ENCODE data around the gene KIF6. TPM values are rescaled to one million over a fixed set of nuclear protein-coding genes. Genes with fewer than 3 reads are reported as not detected.

The KIF6 gene
- total RNA-seq, 1 donor from 2014 or later = 2.9 TPM

DNA sequence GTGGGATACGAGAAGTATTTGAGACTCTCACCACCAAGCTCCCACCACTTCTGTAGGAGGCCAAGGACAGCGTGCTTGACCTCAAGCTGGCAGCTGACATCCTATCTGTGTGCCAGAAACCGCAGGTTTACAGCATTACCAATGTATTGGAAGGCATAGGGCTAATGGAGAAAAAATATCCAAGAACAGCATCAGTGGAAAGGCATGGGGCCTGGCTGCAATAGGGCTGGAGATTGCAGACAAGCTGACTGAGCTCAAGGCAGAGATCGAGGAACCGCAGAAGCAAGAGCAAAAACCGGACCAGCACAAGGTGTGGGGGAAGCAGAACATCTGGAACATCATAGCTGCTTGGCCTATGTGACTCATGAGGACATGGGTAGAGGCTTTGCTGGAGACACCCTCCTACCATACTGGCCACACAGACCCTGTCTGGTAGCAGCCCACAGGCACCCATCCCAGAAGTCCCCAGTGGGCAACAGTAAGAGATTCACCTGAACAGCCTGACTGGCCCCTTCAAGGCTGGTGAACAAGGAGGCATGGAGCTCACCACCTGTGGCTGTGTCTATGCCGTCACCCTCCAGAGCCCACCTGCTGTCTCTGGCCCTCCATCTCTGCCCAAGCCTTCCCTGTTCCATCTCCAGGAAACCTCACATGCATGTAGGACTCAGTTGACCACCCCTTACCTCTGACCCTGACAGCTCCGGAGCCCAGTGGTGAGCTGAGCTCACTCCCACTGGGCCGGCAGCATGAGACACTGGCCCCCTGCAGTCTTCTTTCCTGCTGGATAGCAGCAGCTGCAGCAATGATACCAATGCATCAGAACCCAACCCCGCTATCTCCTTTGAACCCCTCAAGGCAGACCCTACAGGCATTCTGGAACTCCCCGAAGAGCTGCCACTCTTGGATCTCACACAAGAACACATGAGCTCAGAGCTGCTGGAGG is 171.1 kb downstream of the KIF6 start:
- H3K27me3 Mint-ChIP-seq = peaks cover 12% of the 10 kb centered on the region
- TF ChIP-seq, protein P1, sequence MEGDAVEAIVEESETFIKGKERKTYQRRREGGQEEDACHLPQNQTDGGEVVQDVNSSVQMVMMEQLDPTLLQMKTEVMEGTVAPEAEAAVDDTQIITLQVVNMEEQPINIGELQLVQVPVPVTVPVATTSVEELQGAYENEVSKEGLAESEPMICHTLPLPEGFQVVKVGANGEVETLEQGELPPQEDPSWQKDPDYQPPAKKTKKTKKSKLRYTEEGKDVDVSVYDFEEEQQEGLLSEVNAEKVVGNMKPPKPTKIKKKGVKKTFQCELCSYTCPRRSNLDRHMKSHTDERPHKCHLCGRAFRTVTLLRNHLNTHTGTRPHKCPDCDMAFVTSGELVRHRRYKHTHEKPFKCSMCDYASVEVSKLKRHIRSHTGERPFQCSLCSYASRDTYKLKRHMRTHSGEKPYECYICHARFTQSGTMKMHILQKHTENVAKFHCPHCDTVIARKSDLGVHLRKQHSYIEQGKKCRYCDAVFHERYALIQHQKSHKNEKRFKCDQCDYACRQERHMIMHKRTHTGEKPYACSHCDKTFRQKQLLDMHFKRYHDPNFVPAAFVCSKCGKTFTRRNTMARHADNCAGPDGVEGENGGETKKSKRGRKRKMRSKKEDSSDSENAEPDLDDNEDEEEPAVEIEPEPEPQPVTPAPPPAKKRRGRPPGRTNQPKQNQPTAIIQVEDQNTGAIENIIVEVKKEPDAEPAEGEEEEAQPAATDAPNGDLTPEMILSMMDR (IDR thresholded peaks at IDR 0.05; ENCODE audit: unreplicated experiment) = no peak
- H3K36me3 Mint-ChIP-seq (ENCODE audit: insufficient read depth) = no peaks in the 10 kb centered on the region
- H3K27ac Mint-ChIP-seq = no peak overlapping the region
- no peaks in the 10 kb centered on the region for H3K9me3 Mint-ChIP-seq (ENCODE audit: low read depth)
- H3K4me1 Mint-ChIP-seq (ENCODE audit: low read depth) = peaks cover 2% of the 10 kb centered on the region
- no peak overlapping the region for H3K4me3 Mint-ChIP-seq (ENCODE audit: low read depth)
- DNase-seq (ENCODE audit: low spot score, unreplicated experiment) = no peak

DNA sequence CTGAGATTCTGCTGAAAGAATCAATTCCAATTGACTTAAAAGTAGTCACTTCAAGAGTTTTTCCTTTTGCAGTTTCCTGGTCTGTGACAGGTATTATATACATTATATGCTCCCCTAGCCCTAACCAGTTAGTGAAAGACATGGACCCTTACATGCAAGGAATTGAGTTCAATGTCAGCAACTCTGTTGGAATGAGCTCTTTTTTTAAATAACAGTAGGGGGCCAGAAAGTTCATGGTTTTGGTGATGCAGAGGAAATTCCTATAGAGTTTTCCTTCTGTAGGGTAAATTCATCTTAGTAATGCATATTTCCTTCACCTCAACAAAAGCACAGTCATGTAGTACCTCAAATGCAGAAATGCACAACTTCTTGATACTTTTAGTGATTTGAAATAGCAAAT is 172.2 kb downstream of the KIF6 start:
- Mint-ChIP-seq H3K9me3 (ENCODE audit: low read depth) (no peaks in the 10 kb centered on the region), H3K36me3 (ENCODE audit: insufficient read depth) (no peaks in the 10 kb centered on the region), H3K4me3 (ENCODE audit: low read depth) (no peak overlapping the region), H3K4me1 (ENCODE audit: low read depth) (peaks cover 2% of the 10 kb centered on the region), H3K27me3 (peaks cover 13% of the 10 kb centered on the region), H3K27ac (no peak overlapping the region)
- DNase-seq (ENCODE audit: low spot score, unreplicated experiment) = no peak
- TF ChIP-seq, protein P1 (IDR thresholded peaks at IDR 0.05; ENCODE audit: unreplicated experiment) = no peak

DNA sequence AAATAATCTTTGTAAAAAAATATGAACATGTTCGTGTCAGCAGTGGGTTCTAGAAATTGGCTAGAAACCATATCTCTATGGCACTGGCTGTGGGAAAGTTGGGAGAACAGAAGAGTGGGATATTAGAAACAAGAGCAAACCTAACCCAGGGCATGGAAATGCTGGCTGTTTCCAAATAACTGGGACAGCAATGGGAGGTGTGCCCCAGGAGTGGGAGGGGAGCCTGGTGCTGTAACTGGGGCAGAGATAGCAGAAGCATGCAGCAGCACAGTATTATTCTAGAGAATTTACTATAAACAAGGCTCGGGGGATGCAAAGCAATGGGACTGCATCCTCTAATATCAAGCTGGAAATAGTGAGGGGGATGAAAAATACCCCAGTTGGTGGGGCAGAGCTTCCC is 175.0 kb downstream of the KIF6 start:
- no peak overlapping the region for H3K4me3 Mint-ChIP-seq (ENCODE audit: low read depth)
- H3K9me3 Mint-ChIP-seq (ENCODE audit: low read depth) = no peaks in the 10 kb centered on the region
- DNase-seq (ENCODE audit: low spot score, unreplicated experiment) = no peak
- no peak overlapping the region for H3K27ac Mint-ChIP-seq
- H3K36me3 Mint-ChIP-seq (ENCODE audit: insufficient read depth) = no peaks in the 10 kb centered on the region
- H3K4me1 Mint-ChIP-seq (ENCODE audit: low read depth) = peaks cover 3% of the 10 kb centered on the region
- TF ChIP-seq, protein P1 (IDR thresholded peaks at IDR 0.05; ENCODE audit: unreplicated experiment) = no peak
- H3K27me3 Mint-ChIP-seq = peaks cover 7% of the 10 kb centered on the region

DNA sequence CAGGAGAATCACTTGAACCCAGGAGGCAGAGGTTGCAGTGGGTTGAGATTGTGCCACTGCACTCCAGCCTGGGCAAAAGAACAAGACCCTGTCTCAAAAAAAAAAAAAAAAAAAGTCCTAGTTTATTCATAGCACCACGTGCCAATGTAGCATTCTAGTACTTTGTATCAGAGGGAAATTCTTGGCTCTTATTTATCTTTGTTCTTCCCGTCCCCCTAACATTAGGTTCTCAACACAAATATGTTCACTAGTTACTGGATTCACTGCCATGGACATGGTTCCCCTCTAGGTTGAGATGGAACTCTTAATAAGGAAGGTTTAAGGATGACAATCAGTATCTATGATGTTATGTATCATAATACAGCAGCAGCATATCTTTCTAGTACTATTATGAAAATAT is 178.5 kb downstream of the KIF6 start:
- no peaks in the 10 kb centered on the region for H3K9me3 Mint-ChIP-seq (ENCODE audit: low read depth)

DNA sequence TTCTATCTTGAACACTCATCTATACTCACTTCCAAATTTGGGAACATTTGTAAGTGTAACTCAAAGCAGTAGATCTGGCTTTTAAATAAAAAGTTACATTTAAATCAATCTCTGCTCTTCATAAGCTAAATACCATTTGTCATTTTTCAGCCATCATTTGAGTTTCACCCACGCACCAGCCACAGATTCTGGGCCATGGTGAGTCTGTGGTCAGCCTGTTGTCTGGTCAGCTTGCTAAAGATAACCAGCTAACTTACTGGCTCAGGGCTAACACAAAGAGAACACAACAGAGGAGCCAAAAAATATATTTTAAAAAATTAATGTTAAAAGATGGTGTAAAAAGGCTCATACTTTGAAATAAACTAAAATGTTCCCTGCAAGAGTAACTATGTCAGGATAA is 181.3 kb downstream of the KIF6 start:
- no peak for DNase-seq (ENCODE audit: low spot score, unreplicated experiment)
- H3K27ac Mint-ChIP-seq = no peak overlapping the region

More for the DNA sequence above, 178.5 kb downstream of the KIF6 start:
- TF ChIP-seq, protein P1 (IDR thresholded peaks at IDR 0.05; ENCODE audit: unreplicated experiment) = no peak
- Mint-ChIP-seq H3K4me3 (ENCODE audit: low read depth) (no peak overlapping the region), H3K27ac (no peak overlapping the region), H3K27me3 (peaks cover 4% of the 10 kb centered on the region), H3K36me3 (ENCODE audit: insufficient read depth) (no peaks in the 10 kb centered on the region), H3K4me1 (ENCODE audit: low read depth) (peaks cover 3% of the 10 kb centered on the region)
- DNase-seq (ENCODE audit: low spot score, unreplicated experiment) = no peak

More for the DNA sequence above, 181.3 kb downstream of the KIF6 start:
- TF ChIP-seq, protein P1 (IDR thresholded peaks at IDR 0.05; ENCODE audit: unreplicated experiment) = no peak
- Mint-ChIP-seq H3K4me1 (ENCODE audit: low read depth) (peaks cover 3% of the 10 kb centered on the region), H3K36me3 (ENCODE audit: insufficient read depth) (no peaks in the 10 kb centered on the region), H3K9me3 (ENCODE audit: low read depth) (no peaks in the 10 kb centered on the region), H3K27me3 (no peaks in the 10 kb centered on the region), H3K4me3 (ENCODE audit: low read depth) (no peak overlapping the region)

Measured in progenitor cell of endocrine pancreas (in vitro differentiated cells).